Right atrium auricular region (tissue), 2 donors: ENCODE measurements around the gene SLC25A13. TPM values are rescaled to one million over a fixed set of nuclear protein-coding genes. Genes with fewer than 3 reads are reported as not detected.

Experiments
- DNase-seq: peaks from one replicate; pipeline ENCODE4 v3.0.0-alpha.2; 2019; ENCODE audit warnings: low spot score
- H3K27ac ChIP-seq, 2 donors: fragments of 200-600 bp; sonication (generic); 1 replicate in 1 of 2; 2 replicates in 1 of 2; pipeline ENCODE4 v1.5.1; 2016 to 2019
- H3K27me3 ChIP-seq, 2 donors: fragments of 200-600 bp; sonication (generic); one replicate each; pipeline versions ENCODE4 v1.5.1 to v1.6.0; 2017 to 2019
- H3K36me3 ChIP-seq: fragments of 200-600 bp; sonication (generic); one replicate; pipeline ENCODE4 v1.5.1; 2016
- H3K4me1 ChIP-seq, 2 donors: fragments of 200-600 bp; sonication (generic); one replicate each; pipeline versions ENCODE4 v1.5.1 to v1.6.0; 2017 to 2019
- H3K4me3 ChIP-seq, 2 donors: fragments of 200-600 bp; sonication (generic); 1 replicate in 1 of 2; 2 replicates in 1 of 2; pipeline ENCODE4 v1.5.1; 2017 to 2019; ENCODE audit warnings: mild to moderate bottlenecking in 1 of 2, moderate library complexity in 1 of 2
- H3K9me3 ChIP-seq, 2 donors: fragments of 200-600 bp; sonication (generic); one replicate each; pipeline ENCODE4 v1.5.1; 2019
- total RNA-seq, 2 donors: library from RNA; depleted of rRNA; stranded (reverse); fragments of >200 nt; gene quantifications; one replicate each; pipeline ENCODE4 v1.1.0, GENCODE V29; 2016
- TF ChIP-seq, protein P1 (sequence below), 2 donors: fragments of 200-600 bp; sonication (generic); IDR thresholded peaks; one replicate each; pipeline ENCODE4 v1.5.1; 2019; ENCODE audit warnings: antibody characterized with exemption in 2 of 2

The SLC25A13 gene
- total RNA-seq, 2 donors from 2014 or later = 8.1 to 11.0 TPM

DNA sequence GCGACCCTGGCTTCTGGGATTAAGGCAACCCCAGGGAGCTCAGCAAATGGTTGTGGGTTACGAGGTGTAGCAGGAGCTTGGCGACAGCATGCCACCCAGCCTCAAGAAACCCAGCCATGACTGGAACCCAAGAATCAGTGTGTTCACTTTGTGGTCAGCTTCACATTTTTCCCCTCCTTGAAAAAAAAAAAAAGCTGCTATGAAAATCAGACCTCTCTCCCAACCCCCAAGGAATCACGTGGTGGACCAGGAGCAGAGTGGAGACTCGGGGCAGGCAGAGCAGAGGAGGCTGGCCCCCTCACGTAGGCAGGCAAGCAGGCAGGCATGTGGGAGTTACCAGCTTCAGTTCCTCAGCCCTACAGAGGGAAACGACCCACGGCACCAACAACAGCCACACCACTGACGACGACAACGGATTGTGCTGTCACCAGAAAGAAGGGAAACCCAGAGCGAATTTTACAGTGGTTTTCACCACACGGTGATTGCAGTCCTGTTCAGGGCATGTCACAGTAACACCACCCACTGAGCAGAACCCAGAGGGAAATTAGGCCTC lies 203.4 kb downstream of the SLC25A13 start:
- Histone ChIP-seq H3K27me3 (no peaks in the 10 kb centered on the region), H3K27ac (no peak overlapping the region), H3K4me1 (no peaks in the 10 kb centered on the region), H3K4me3 (no peak overlapping the region), H3K9me3 (no peaks in the 10 kb centered on the region), H3K36me3 (peaks cover 18% of the 10 kb centered on the region)
- TF ChIP-seq, protein P1, sequence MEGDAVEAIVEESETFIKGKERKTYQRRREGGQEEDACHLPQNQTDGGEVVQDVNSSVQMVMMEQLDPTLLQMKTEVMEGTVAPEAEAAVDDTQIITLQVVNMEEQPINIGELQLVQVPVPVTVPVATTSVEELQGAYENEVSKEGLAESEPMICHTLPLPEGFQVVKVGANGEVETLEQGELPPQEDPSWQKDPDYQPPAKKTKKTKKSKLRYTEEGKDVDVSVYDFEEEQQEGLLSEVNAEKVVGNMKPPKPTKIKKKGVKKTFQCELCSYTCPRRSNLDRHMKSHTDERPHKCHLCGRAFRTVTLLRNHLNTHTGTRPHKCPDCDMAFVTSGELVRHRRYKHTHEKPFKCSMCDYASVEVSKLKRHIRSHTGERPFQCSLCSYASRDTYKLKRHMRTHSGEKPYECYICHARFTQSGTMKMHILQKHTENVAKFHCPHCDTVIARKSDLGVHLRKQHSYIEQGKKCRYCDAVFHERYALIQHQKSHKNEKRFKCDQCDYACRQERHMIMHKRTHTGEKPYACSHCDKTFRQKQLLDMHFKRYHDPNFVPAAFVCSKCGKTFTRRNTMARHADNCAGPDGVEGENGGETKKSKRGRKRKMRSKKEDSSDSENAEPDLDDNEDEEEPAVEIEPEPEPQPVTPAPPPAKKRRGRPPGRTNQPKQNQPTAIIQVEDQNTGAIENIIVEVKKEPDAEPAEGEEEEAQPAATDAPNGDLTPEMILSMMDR (IDR thresholded peaks at IDR 0.05) = no peak
- DNase-seq = no peak

DNA sequence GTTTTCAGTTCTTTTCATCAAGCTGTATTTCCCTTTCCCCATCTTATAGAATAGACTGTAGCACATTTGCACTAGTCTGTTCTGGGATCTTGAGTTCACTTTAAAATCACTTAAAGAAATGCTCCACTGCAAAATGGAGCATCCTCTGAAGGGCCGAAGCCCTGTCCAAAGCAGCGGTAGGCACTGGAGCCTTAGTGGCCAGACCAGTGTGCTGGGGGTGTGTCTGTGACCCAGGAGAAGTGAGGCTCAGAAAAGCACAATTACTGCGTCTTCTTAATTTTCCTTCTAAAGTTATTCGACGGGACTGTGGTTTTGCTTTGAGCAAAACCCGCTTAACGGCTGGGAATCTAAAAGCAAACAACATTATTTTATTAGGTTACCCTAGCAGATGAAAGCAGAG lies 205.7 kb downstream of the SLC25A13 start:
- H3K9me3 ChIP-seq = peaks cover 0 to 3% of the 10 kb centered on the region in 2 donors
- no peaks in the 10 kb centered on the region for H3K4me1 ChIP-seq
- no peak overlapping the region for H3K4me3 ChIP-seq
- H3K27me3 ChIP-seq = no peaks in the 10 kb centered on the region
- TF ChIP-seq, protein P1 (IDR thresholded peaks at IDR 0.05) = no peak
- no peak for DNase-seq
- H3K27ac ChIP-seq = no peak overlapping the region
- peaks cover 7% of the 10 kb centered on the region for H3K36me3 ChIP-seq

GRCh38 chr7:96114190-96114589 lies 207.7 kb downstream of the SLC25A13 start:
- no peaks in the 10 kb centered on the region for H3K4me1 ChIP-seq
- no peaks in the 10 kb centered on the region for H3K27me3 ChIP-seq
- H3K36me3 ChIP-seq = no peaks in the 10 kb centered on the region
- H3K9me3 ChIP-seq = peaks cover 0 to 8% of the 10 kb centered on the region in 2 donors
- H3K4me3 ChIP-seq = no peak overlapping the region
- no peak overlapping the region for H3K27ac ChIP-seq
- no peak for DNase-seq
- TF ChIP-seq, protein P1 (IDR thresholded peaks at IDR 0.05) = no peak

DNA sequence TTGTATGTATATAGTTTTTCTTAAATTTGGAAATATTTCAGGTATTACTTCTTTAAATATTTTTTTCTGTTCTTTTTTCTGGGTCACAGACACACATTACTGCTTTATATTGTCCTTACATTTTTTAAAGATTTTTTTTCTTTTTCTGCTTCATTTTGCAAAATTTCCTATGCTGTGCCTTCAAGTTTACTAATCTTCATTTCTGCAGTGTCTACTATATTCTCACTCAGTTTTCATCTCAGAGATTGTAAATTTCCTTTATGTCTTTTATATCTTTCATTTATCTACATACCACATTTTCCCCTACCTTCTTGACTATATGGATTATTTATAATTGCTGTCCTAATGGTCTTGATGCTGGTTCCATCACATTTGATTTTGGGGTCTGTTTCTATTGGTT lies 210.5 kb downstream of the SLC25A13 start:
- Histone ChIP-seq H3K4me3 (no peak overlapping the region), H3K36me3 (no peaks in the 10 kb centered on the region), H3K4me1 (no peaks in the 10 kb centered on the region), H3K27ac (no peak overlapping the region), H3K9me3 (peaks cover 0 to 8% of the 10 kb centered on the region in 2 donors), H3K27me3 (no peaks in the 10 kb centered on the region)
- no peak for DNase-seq
- TF ChIP-seq, protein P1 (IDR thresholded peaks at IDR 0.05) = no peak

DNA sequence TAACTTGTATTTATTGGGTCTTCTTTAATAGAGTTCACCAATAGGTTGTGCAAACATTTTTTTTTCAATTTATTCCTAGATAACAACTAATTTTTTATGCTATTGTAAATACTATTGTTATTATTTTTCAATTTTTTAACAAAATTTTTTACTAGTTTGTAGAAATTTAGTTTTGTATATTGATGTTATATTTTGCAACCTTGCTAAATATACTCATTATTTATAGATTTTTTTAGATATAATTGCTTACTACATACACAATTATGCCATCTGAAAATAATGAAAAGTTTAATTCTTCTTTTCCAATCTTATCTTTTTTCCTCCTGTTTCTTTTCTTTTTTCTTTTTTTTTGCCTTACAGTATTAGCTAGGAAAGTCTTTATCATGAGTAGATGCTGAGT lies 216.9 kb downstream of the SLC25A13 start:
- TF ChIP-seq, protein P1 (IDR thresholded peaks at IDR 0.05) = no peak
- Histone ChIP-seq H3K27me3 (no peaks in the 10 kb centered on the region), H3K9me3 (no peaks in the 10 kb centered on the region), H3K27ac (no peak overlapping the region), H3K4me3 (no peak overlapping the region), H3K36me3 (no peaks in the 10 kb centered on the region), H3K4me1 (no peaks in the 10 kb centered on the region)
- DNase-seq = no peak
